ENCODE results near the gene PRKCZ.

The PRKCZ gene

DNA sequence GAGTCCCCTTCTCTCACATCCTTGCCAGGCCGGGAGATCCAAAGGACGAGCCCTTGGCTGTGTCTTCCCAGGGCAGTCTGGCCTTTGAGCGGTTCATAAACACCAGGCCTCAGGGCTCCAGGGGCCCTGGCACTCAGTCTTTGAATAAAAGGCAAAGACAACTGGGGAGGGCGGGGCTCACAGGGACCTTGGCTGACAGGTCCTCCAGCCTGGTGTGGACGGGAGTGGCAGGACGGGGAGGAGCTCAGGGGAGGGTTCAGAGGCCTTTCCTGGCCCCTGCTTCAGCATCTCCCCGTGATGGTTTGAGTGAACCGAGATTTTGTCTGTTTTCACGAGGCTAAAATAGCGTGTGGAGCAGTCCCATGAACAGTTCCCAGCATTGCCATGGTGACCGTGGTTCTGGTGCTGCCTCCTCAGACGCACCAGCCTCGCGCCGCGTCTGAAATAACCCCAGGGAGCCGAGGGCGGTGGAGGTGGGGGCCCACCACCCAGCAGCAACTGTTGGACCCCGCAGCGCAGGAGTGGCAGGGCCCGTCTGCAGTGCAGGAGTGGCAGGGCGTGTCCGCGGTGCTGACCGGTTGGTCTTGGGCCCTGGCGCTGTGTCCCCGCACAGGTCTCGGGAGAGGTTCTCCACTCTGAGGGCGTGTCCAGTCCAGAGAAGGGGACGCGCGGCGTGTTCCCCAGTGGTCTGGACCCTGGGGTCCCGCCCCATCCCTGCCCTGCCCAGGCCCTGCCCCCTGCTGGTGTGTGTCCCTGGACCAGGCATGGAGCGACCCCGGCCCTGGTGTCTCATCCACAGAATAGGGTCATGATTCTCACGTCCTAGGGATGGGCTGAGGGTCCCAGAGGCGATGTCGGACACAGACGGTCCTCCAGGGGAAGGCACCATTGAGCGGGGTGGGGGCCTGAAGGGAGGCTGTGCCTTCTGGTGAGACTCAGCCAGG is 7.1 kb upstream of the PRKCZ start:
- FAIRE-seq (no peak), DNase-seq (ENCODE audit: insufficient read length, low spot score) (no peak)
- no peak for TF ChIP-seq POU2F2 (IDR thresholded peaks at IDR 0.05; ENCODE audit: low read depth, low read length)
- TF ChIP-seq TAF1 (IDR thresholded peaks at IDR 0.05; ENCODE audit: low read depth, low read length) = no peak
- TF ChIP-seq PAX5 (IDR thresholded peaks at IDR 0.05; ENCODE audit: insufficient read depth, low read length, severe bottlenecking) = no peak
- no peak for TF ChIP-seq POLR2AphosphoS5 (IDR thresholded peaks at IDR 0.05; ENCODE audit: low read depth, low read length)
- TF ChIP-seq SPI1 (IDR thresholded peaks at IDR 0.05; ENCODE audit: low read depth, low read length) = no peak
- no peak for TF ChIP-seq POLR2A (IDR thresholded peaks at IDR 0.05; ENCODE audit: low read depth, low read length)

DNA sequence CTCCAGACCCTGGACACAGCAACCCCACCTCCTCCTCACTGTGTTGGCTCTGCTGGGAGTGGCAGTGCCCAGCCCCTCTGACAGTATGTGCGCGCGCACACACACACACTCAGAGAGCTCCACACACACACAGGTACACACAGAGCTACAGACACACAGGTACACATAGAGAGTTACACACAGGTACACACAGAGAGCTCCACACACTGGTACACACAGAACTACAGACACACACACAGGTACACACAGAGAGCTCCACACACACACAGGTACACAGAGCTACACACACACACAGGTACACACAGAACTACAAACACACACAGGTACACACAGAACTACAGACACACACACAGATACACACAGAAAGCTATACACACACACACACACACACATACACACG is 6.3 kb upstream of the PRKCZ start:
- FAIRE-seq (no peak), DNase-seq (ENCODE audit: insufficient read length, low spot score) (no peak)
- TF ChIP-seq POU2F2 (IDR thresholded peaks at IDR 0.05; ENCODE audit: low read depth, low read length) (no peak), POLR2A (IDR thresholded peaks at IDR 0.05; ENCODE audit: low read depth, low read length) (no peak), SPI1 (IDR thresholded peaks at IDR 0.05; ENCODE audit: low read depth, low read length) (no peak), PAX5 (IDR thresholded peaks at IDR 0.05; ENCODE audit: insufficient read depth, low read length, severe bottlenecking) (no peak), TAF1 (IDR thresholded peaks at IDR 0.05; ENCODE audit: low read depth, low read length) (no peak), POLR2AphosphoS5 (IDR thresholded peaks at IDR 0.05; ENCODE audit: low read depth, low read length) (no peak)

DNA sequence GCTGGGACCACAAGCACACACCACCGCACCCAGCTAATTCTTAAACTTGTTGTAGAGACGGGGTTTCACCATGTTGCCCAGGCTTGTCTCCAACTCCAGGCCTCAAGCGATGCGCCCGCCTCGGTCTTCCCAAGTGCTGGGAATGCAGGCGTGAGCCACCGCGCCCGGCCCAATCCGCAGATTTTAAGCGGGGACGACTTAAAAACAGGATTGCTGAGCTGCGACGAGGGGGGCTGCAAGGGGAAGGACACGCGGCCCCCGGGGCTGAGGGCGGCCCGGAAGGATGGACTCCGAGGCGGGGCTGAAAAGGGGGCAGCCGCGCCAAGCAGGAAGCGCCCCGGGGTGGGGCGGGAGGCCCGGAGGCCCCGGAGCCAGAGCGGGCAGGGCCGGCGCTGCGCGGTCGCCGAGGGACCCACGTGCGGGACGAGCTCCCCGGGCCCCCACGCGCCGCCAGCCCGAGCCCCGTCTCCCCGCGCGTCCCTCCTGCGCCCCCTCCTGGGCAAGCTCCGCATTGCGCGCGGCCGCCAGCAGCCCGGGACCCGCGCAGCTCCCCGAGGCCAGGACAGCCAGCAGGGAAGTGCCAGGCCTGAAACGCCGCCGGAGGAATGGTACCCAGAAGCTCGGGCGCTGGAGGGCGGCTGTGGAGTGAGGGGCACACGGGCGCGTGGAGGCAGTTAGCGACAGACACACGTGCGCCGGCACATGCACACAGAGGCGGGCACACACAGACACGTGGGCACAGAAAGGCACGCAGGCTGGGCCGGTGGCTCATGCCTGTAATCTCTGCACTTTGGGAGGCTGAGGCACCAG is 5.5 kb upstream of the PRKCZ start:
- TF ChIP-seq POU2F2 (IDR thresholded peaks at IDR 0.05; ENCODE audit: low read depth, low read length) (no peak), TAF1 (IDR thresholded peaks at IDR 0.05; ENCODE audit: low read depth, low read length) (no peak), POLR2AphosphoS5 (IDR thresholded peaks at IDR 0.05; ENCODE audit: low read depth, low read length) (no peak), POLR2A (IDR thresholded peaks at IDR 0.05; ENCODE audit: low read depth, low read length) (no peak), PAX5 (IDR thresholded peaks at IDR 0.05; ENCODE audit: insufficient read depth, low read length, severe bottlenecking) (no peak), SPI1 (IDR thresholded peaks at IDR 0.05; ENCODE audit: low read depth, low read length) (no peak)
- peak; percentile 89 for DNase-seq (ENCODE audit: insufficient read length, low spot score)
- peak; percentile 45 for FAIRE-seq

DNA sequence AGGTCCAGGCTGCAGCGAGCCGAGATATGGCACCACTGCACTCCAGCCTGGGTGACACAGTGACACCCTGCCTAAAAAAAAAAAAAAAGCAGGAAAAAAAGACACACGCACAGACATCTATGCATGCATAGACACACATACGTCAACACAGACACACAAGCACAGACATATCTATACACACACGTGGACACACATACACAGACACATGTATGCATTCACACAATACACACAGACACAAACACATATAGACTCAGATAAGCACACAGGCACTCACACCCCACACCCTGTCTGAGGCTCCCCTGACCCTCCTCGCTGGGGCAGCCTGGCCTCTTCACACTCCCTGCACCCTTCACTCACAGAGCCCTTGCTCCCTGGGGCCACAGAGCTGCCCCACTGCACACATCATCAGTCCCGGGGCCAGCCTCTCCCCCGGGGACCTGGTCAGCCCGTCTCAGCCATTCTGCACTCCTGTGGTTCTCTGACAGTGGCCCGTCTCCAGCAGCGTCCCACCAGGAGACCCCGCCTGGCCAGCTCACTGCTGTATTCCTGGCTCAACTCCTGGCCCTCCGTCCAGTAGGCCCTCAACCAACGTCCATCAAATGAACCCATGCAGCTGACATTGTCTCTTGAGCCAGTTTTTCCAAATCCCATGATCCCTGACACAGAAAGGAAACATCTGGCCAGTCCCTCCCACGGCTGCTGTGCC is 4.6 kb upstream of the PRKCZ start:
- FAIRE-seq (peak; percentile 50), DNase-seq (ENCODE audit: insufficient read length, low spot score) (no peak)
- TF ChIP-seq POLR2A (IDR thresholded peaks at IDR 0.05; ENCODE audit: low read depth, low read length) (no peak), PAX5 (IDR thresholded peaks at IDR 0.05; ENCODE audit: insufficient read depth, low read length, severe bottlenecking) (no peak), POLR2AphosphoS5 (IDR thresholded peaks at IDR 0.05; ENCODE audit: low read depth, low read length) (no peak), POU2F2 (IDR thresholded peaks at IDR 0.05; ENCODE audit: low read depth, low read length) (no peak), TAF1 (IDR thresholded peaks at IDR 0.05; ENCODE audit: low read depth, low read length) (no peak), SPI1 (IDR thresholded peaks at IDR 0.05; ENCODE audit: low read depth, low read length) (no peak)

DNA sequence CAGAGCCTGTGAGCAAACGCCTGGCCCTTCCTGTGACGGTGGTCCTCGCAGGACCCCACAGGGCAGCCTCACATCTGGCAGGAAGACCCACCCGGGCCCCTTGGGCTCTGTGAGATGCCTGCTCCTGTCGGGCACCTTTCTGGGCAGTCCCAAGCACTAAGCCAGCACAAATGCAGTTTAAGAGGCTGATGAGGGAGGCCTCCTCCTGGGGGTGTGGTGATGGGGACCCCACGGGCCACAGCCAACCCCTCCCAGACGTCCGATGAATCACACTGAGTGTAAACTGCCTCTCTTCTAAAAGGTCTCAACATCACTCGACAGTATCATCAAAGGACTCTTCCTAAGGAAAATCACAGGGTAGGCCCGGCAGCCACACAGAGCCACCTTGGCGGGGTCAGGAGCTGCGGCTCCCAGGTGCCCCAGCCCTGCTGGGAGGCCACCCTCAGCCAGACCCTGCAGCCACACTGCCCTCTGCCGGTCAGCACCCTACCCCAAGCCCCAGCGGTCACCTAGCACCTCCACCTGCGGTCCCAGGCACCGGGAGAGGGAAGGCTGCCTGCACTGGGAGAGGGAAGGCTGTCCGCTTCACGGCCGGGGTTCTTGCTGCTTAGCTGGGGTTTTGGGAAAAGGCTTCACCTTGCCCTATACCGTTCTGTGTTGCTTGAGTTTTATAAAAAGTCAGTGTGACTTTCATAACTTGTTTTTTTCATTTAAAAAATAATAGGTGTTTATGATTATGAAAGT is 3.9 kb upstream of the PRKCZ start:
- FAIRE-seq (peak; percentile 75), DNase-seq (ENCODE audit: insufficient read length, low spot score) (peak; percentile 61)
- no peak for TF ChIP-seq TAF1 (IDR thresholded peaks at IDR 0.05; ENCODE audit: low read depth, low read length)
- TF ChIP-seq PAX5 (IDR thresholded peaks at IDR 0.05; ENCODE audit: insufficient read depth, low read length, severe bottlenecking) = no peak
- no peak for TF ChIP-seq POU2F2 (IDR thresholded peaks at IDR 0.05; ENCODE audit: low read depth, low read length)
- no peak for TF ChIP-seq POLR2A (IDR thresholded peaks at IDR 0.05; ENCODE audit: low read depth, low read length)
- TF ChIP-seq SPI1 (IDR thresholded peaks at IDR 0.05; ENCODE audit: low read depth, low read length) = no peak
- no peak for TF ChIP-seq POLR2AphosphoS5 (IDR thresholded peaks at IDR 0.05; ENCODE audit: low read depth, low read length)

DNA sequence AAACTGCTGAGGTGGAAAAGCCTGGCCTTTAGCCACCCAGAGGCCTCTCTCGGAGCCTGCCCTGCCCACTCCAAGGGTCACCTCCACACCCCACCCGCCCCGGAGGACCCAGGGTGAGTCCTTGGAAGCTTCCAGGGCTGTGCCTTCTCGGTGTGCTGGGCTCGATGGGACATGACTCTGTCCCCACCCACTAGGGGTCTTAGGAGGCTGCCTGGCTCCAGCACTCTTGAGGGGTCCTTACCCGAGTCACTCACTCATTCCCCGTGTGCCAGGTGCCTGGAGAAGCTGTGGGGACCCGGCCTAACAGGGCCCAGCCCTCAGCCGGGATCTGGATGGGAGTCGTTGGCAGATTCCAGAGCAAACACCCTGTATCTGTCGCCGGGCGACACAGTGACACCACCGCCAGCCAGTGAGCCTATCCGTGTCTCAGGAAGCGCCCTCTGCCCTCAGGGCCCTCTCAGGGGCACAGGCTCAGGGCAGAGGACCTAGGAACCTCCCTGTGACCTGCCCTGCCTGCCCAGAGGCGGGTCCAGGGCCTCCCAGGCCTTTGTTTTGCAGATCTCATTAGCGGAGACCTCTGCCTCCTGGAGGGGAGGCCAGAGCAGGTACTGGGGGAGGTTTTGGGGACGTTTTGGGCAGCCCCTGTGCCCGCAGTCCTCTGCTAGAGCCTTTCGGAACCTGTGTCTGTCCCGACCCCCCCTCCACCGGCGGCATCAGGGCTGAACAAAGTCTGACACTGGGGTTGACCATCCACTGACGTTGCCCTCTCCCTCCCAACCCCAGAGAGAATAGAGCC is 3.1 kb upstream of the PRKCZ start:
- no peak for DNase-seq (ENCODE audit: insufficient read length, low spot score)
- no peak for TF ChIP-seq SPI1 (IDR thresholded peaks at IDR 0.05; ENCODE audit: low read depth, low read length)
- FAIRE-seq = no peak

DNA sequence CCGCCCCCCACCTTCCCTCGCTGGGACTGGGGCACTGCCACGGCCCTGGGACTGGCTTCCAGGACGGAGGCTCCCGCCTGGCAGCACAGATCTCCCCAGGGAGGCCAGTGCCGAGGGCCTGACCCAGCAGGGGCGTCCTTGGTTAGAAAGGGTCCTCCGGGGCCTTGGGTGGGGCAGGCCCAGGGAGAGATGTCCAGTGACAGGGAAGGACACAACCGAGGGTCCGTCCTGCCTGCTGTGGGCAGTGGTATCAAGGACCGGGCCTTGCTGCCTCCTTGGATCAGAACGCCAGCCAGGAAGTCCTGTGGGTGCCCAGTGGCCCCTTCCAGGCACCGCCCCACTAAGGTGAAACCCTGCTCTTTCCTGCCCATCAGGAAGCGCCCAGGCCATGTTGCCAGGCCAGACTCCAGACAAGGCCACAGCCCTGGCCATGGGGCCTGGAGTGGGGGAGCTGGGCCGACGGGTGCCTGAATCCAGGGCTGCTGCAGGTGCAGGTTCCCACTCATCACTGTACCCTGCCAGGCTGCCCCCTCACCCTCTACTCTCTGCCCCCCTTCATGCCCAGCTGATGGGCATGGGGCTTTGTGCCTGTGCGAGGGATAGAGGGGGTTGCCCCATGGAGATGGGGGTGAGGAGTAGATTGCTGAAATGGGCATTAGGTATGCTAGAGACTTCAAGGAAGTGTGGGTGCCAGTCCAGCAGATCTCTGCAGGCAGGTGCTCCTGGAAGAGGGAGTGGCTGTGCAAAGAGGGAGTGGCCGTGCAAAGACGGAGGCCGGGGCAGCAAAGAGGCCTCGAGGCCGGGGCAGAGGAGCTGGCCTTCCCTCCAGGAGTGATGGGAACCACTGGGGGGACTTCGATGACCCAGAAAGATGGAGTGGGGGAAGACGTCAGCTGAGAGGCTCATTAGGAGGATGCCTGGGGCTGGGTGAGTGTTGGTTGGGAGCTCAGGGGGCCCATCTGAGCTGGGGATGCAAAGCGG is 2.2 kb upstream of the PRKCZ start:
- FAIRE-seq = no peak
- DNase-seq (ENCODE audit: insufficient read length, low spot score) = no peak
- no peak for TF ChIP-seq PAX5 (IDR thresholded peaks at IDR 0.05; ENCODE audit: insufficient read depth, low read length, severe bottlenecking)
- no peak for TF ChIP-seq POLR2A (IDR thresholded peaks at IDR 0.05; ENCODE audit: low read depth, low read length)
- no peak for TF ChIP-seq TAF1 (IDR thresholded peaks at IDR 0.05; ENCODE audit: low read depth, low read length)
- TF ChIP-seq POU2F2 (IDR thresholded peaks at IDR 0.05; ENCODE audit: low read depth, low read length) = no peak
- no peak for TF ChIP-seq POLR2AphosphoS5 (IDR thresholded peaks at IDR 0.05; ENCODE audit: low read depth, low read length)
- TF ChIP-seq SPI1 (IDR thresholded peaks at IDR 0.05; ENCODE audit: low read depth, low read length) = no peak
